Fibroblast of mammary gland (primary cell): ENCODE data around the gene SLC16A7.
A peak's percentile ranks its signal among the peaks of the same experiment; 100 is the strongest.

Experiments used
- DNase-seq: peaks from one replicate; pipeline ENCODE4 v3.0.0-alpha.2; 2010; ENCODE audit warnings: low read depth
- H3K4me3 ChIP-seq: 2 replicates; pipeline ENCODE4 v1.5.1; 2011; ENCODE audit warnings: low read depth, mild to moderate bottlenecking, low read length, moderate library complexity; ENCODE audit not compliant: control insufficient read depth
- CTCF ChIP-seq: conservative IDR thresholded peaks from 2 replicates; pipeline ENCODE4 v1.5.1; 2011; ENCODE audit warnings: low read depth, low read length, inconsistent platforms; ENCODE audit not compliant: control insufficient read depth, insufficient read depth

The SLC16A7 gene

GRCh38 chr12:59823567-59823966 lies 227.7 kb downstream of the SLC16A7 start:
- no peak for TF ChIP-seq CTCF
- DNase-seq = peak; percentile 23
- H3K4me3 ChIP-seq = no peak overlapping the region

GRCh38 chr12:59827767-59828166 lies 231.9 kb downstream of the SLC16A7 start:
- no peak for DNase-seq
- no peak for TF ChIP-seq CTCF
- H3K4me3 ChIP-seq = no peak overlapping the region

- TF ChIP-seq CTCF = no peak
- H3K4me3 ChIP-seq = no peak overlapping the region
- DNase-seq = peak; percentile 10
Observed at GRCh38 chr12:59828521-59828920, 232.7 kb downstream of the SLC16A7 start.

- DNase-seq = peak; percentile 8
- no peak for TF ChIP-seq CTCF
- H3K4me3 ChIP-seq = no peak overlapping the region
Observed at GRCh38 chr12:59833408-59833807, 237.6 kb downstream of the SLC16A7 start.

- H3K4me3 ChIP-seq = no peak overlapping the region
- DNase-seq = peak; percentile 56
- peak; percentile 72 for TF ChIP-seq CTCF
Observed at GRCh38 chr12:59834659-59835474, 239.0 kb downstream of the SLC16A7 start.
